CD4-positive, alpha-beta T cell (primary cell): ENCODE results near the gene BRD1. TPM values are rescaled to one million over a fixed set of nuclear protein-coding genes. Genes with fewer than 3 reads are reported as not detected.

Experiments used
- ATAC-seq: fragments of 200-7000 bp; cut with Tn5 transposase; one replicate; pipeline ENCODE4 v1.10.0; 2022; ENCODE audit warnings: mild to moderate bottlenecking; ENCODE audit not compliant: poor library complexity
- CTCF ChIA-PET: fragments of 350-600 bp; sonication (Branson Sonifier 250); formaldehyde crosslinking; loops from one replicate; lab custom pipeline; 2021; ENCODE audit warnings: antibody characterized with exemption, inconsistent platforms; lab: Charles Lee
- POLR2A ChIA-PET: fragments of 350-600 bp; sonication (Branson Sonifier 250); formaldehyde crosslinking; loops from one replicate; lab custom pipeline; 2021; ENCODE audit warnings: antibody characterized with exemption, inconsistent platforms; lab: Charles Lee
- DNase-seq, 14 experiments: peaks; one replicate each; pipeline ENCODE4 v3.0.0-alpha.2; 2013 to 2020; ENCODE audit warnings: mixed read lengths in 2 of 14
- H3K27ac ChIP-seq, 2 donors: one replicate each; pipeline versions ENCODE4 v1.5.1 to v1.7.0; 2013; ENCODE audit warnings: low read length in 2 of 2, low read depth in 1 of 2, mild to moderate bottlenecking in 1 of 2
- H3K27me3 ChIP-seq, 2 experiments: 1 replicate in 1 of 2; 2 replicates in 1 of 2; pipeline versions ENCODE4 v1.6.1 to v1.7.0; 2013; ENCODE audit warnings: low read length in 2 of 2, control low read depth in 1 of 2, mild to moderate bottlenecking in 1 of 2, moderate library complexity in 1 of 2; ENCODE audit not compliant: insufficient read depth in 2 of 2, control insufficient read depth in 1 of 2
- H3K36me3 ChIP-seq: one replicate; pipeline ENCODE4 v1.6.1; 2013; ENCODE audit warnings: low read length, control low read depth; ENCODE audit not compliant: insufficient read depth
- H3K4me1 ChIP-seq: one replicate; pipeline ENCODE4 v1.6.1; 2013; ENCODE audit warnings: low read length, control low read depth; ENCODE audit not compliant: insufficient read depth
- H3K4me3 ChIP-seq: one replicate; pipeline ENCODE4 v1.5.1; 2013; ENCODE audit warnings: mild to moderate bottlenecking, low read length, moderate library complexity
- H3K9me3 ChIP-seq, 2 experiments: 1 replicate in 1 of 2; 2 replicates in 1 of 2; pipeline versions ENCODE4 v1.6.1 to v1.7.0; 2013; ENCODE audit warnings: low read length in 2 of 2, mild to moderate bottlenecking in 2 of 2, control low read depth in 1 of 2, moderate library complexity in 1 of 2; ENCODE audit not compliant: control insufficient read depth in 1 of 2, insufficient read depth in 1 of 2
- H3K27ac Mint-ChIP-seq: one replicate; pipeline ENCODE4 v1.8.0; 2020; ENCODE audit warnings: mixed read lengths
- H3K27me3 Mint-ChIP-seq: one replicate; pipeline ENCODE4 v1.8.0; 2021; ENCODE audit warnings: mixed read lengths
- H3K36me3 Mint-ChIP-seq: one replicate; pipeline ENCODE4 v1.8.0; 2021; ENCODE audit warnings: low read depth, mixed read lengths
- H3K4me1 Mint-ChIP-seq: one replicate; pipeline ENCODE4 v1.8.0; 2021; ENCODE audit warnings: low read depth, mixed read lengths
- H3K4me3 Mint-ChIP-seq: one replicate; pipeline ENCODE4 v1.8.0; 2020; ENCODE audit warnings: mild to moderate bottlenecking, mixed read lengths
- H3K9me3 Mint-ChIP-seq: one replicate; pipeline ENCODE4 v1.8.0; 2020; ENCODE audit warnings: mixed read lengths
- intact Hi-C, 2 experiments: fragments of 100-400 bp; cut with DNase I in 1 of 2; cut with micrococcal nuclease in 1 of 2; formaldehyde crosslinking; loops; one replicate each; pipeline versions ENCODE4 v1.15.1 to v1.9.0; 2023 to 2025; cut with DNase I, micrococcal nuclease
- total RNA-seq, 174 experiments: library from RNA in 2 of 174; stranded (reverse) in 2 of 174; gene quantifications; one replicate each; pipeline ENCODE4 v1.2.3 and lab custom pipeline; 2021 to 2026
- TF ChIP-seq, protein P1 (sequence below): fragments of 200-600 bp; IDR thresholded peaks from one replicate; pipeline ENCODE4 v1.8.0; 2022; ENCODE audit warnings: antibody characterized with exemption, mild to moderate bottlenecking

Gene BRD1
- total RNA-seq, 2 experiments from 2014 or later: 129 to 130 TPM

DNA sequence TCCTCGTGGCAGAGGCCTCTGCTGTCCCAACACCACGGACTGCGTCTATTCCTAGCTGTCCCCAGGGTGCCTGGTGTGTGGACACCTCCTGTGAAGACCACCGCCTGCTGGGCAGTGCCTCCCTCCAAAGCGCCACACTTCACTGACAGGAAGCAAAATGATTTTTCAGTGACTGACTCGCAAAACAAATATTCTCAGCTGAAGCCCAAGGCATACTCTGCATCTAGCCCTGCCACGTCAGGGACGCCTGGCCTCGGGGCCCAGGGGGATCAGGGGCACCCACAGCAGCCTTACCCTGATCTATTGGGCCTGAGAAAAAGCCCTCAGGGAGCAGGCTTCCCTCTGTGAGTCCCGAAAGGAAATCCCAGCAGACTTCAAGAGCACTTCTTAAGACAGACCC is 2.2 kb downstream of the BRD1 start:
- Mint-ChIP-seq H3K4me3 (peak overlapping the region; percentile 98), H3K27ac (peak overlapping the region; percentile 97), H3K36me3 (peaks cover 67% of the 10 kb centered on the region), H3K9me3 (no peaks in the 10 kb centered on the region), H3K27me3 (no peaks in the 10 kb centered on the region), H3K4me1 (peaks cover 49% of the 10 kb centered on the region)
- TF ChIP-seq, protein P1, sequence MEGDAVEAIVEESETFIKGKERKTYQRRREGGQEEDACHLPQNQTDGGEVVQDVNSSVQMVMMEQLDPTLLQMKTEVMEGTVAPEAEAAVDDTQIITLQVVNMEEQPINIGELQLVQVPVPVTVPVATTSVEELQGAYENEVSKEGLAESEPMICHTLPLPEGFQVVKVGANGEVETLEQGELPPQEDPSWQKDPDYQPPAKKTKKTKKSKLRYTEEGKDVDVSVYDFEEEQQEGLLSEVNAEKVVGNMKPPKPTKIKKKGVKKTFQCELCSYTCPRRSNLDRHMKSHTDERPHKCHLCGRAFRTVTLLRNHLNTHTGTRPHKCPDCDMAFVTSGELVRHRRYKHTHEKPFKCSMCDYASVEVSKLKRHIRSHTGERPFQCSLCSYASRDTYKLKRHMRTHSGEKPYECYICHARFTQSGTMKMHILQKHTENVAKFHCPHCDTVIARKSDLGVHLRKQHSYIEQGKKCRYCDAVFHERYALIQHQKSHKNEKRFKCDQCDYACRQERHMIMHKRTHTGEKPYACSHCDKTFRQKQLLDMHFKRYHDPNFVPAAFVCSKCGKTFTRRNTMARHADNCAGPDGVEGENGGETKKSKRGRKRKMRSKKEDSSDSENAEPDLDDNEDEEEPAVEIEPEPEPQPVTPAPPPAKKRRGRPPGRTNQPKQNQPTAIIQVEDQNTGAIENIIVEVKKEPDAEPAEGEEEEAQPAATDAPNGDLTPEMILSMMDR: no peak
- no peaks in the 10 kb centered on the region for H3K27me3 ChIP-seq
- H3K4me1 ChIP-seq: peaks cover 85% of the 10 kb centered on the region
- peak overlapping the region; percentile 82 for H3K4me3 ChIP-seq
- ChIA-PET CTCF (no interaction called here), POLR2A (interaction anchor here (0.9 to 3.0 kb wide), 8 partner anchors 8 to 36 kb away, joined by 4 to 24 read pairs (median 8); partner anchors contain the start of gene ZBED4)
- H3K36me3 ChIP-seq: peaks cover 51% of the 10 kb centered on the region
- no peak overlapping the region for H3K27ac ChIP-seq
- no peaks in the 10 kb centered on the region for H3K9me3 ChIP-seq
- no peak for DNase-seq
- intact Hi-C loops: loop anchor here (5.0 kb wide), 3 partner anchors 38 to 92 kb away; partner anchors contain the start of genes ALG12 (in 2 of the 2) and CRELD2 (in 2 of the 2)
- no peak for ATAC-seq

DNA sequence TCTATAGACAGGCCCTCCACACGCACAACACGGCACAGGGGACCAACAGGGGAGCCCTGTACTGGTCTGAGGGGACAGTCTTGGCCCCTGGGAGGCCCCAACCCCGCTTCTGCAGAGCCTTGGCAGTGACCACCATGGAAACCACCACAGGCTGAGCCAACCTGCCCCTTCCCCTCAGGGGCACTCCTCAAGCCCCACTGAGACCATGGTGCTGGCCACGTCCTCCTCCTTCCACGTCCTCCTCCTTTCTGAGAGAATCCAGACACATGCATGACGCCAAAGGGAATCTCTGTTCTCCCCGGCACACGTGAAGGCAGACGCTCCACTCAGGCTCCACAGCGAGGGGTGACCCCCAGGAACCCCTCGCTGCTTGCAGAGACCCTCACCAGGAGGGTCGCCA is 2.7 kb downstream of the BRD1 start:
- Mint-ChIP-seq H3K4me1 (peaks cover 51% of the 10 kb centered on the region), H3K27ac (peak overlapping the region; percentile 97), H3K27me3 (no peaks in the 10 kb centered on the region), H3K4me3 (peak overlapping the region; percentile 98), H3K9me3 (no peaks in the 10 kb centered on the region), H3K36me3 (peaks cover 70% of the 10 kb centered on the region)
- H3K27ac ChIP-seq: no peak overlapping the region
- no peak overlapping the region for H3K4me3 ChIP-seq
- peaks cover 56% of the 10 kb centered on the region for H3K36me3 ChIP-seq
- ChIA-PET POLR2A (interaction anchor here (1.7 kb wide), 1 partner anchor 31 kb away, joined by 7 read pairs; no protein-coding TSS in a partner anchor), CTCF (no interaction called here)
- DNase-seq (peak in 1 of 14 experiments; percentile 17), ATAC-seq (no peak)
- H3K9me3 ChIP-seq: no peaks in the 10 kb centered on the region
- no peaks in the 10 kb centered on the region for H3K27me3 ChIP-seq
- H3K4me1 ChIP-seq: peaks cover 85% of the 10 kb centered on the region
- TF ChIP-seq, protein P1: no peak
- intact Hi-C loops: loop anchor here (5.0 kb wide), 3 partner anchors 38 to 92 kb away; partner anchors contain the start of genes ALG12 (in 2 of the 2) and CRELD2 (in 2 of the 2)

GRCh38 chr22:49824185-49824925 is 3.3 kb downstream of the BRD1 start:
- peaks cover 45% of the 10 kb centered on the region for H3K4me1 Mint-ChIP-seq
- no peak overlapping the region for H3K27ac ChIP-seq
- TF ChIP-seq, protein P1: no peak
- ChIA-PET CTCF (no interaction called here), POLR2A (interaction anchor here (0.8 kb wide), 1 partner anchor 139 kb away, joined by 3 read pairs; no protein-coding TSS in a partner anchor)
- DNase-seq (peak in 1 of 14 experiments; percentile 9), ATAC-seq (no peak)
- H3K4me3 Mint-ChIP-seq: peak overlapping the region; percentile 98
- H3K27me3 Mint-ChIP-seq: no peaks in the 10 kb centered on the region
- H3K36me3 ChIP-seq: peaks cover 56% of the 10 kb centered on the region
- intact Hi-C loops: no loop called here
- H3K9me3 Mint-ChIP-seq: no peaks in the 10 kb centered on the region
- no peaks in the 10 kb centered on the region for H3K9me3 ChIP-seq
- H3K27me3 ChIP-seq: no peaks in the 10 kb centered on the region
- peaks cover 68% of the 10 kb centered on the region for H3K36me3 Mint-ChIP-seq
- H3K27ac Mint-ChIP-seq: peak overlapping the region; percentile 97
- H3K4me1 ChIP-seq: peaks cover 83% of the 10 kb centered on the region
- no peak overlapping the region for H3K4me3 ChIP-seq
